IMR-90 (cell line): ENCODE data around the gene ARHGAP10. TPM values are rescaled to one million over a fixed set of nuclear protein-coding genes. Genes with fewer than 3 reads are reported as not detected.

ENCODE experiments used
- ATAC-seq: fragments of 200-7000 bp; cut with Tn5 transposase; 2 replicates; pipeline ENCODE4 v1.9.1; 2020; ENCODE audit warnings: low read depth, mild to moderate bottlenecking, moderate library complexity
- BruUV-seq: library from RNA; stranded (reverse); fragments of 400-500 nt; replicated peaks from 2 replicates; lab custom pipeline; 2021; lab: Mats Ljungman, UMichigan
- CTCF ChIA-PET: fragments of 300-600 bp; formaldehyde crosslinking; extraction: SDS; loops from one replicate; lab custom pipeline; 2021; ENCODE audit warnings: antibody characterized with exemption; lab: Yijun Ruan, JAX
- POLR2A ChIA-PET: fragments of 300-600 bp; sonication (Branson Sonifier 250); formaldehyde crosslinking; loops from one replicate; lab custom pipeline; 2022; ENCODE audit warnings: antibody characterized with exemption; ENCODE audit not compliant: unreplicated experiment; lab: Charles Lee
- DNase-seq: peaks from one replicate; pipeline ENCODE4 v3.0.0; 2013
- H2AFZ ChIP-seq: replicated peaks from 2 replicates; pipeline ENCODE3; 2013; ENCODE audit warnings: low read length, mild to moderate bottlenecking; ENCODE audit not compliant: poor library complexity
- H2AK5ac ChIP-seq: 2 replicates; pipeline ENCODE4 v1.6.1; 2013; ENCODE audit warnings: low read depth, low read length, inconsistent platforms
- H2AK9ac ChIP-seq: replicated peaks from 2 replicates; pipeline ENCODE3; 2013; ENCODE audit warnings: mild to moderate bottlenecking, low read depth, low read length, moderate library complexity; ENCODE audit not compliant: poor library complexity
- H2BK120ac ChIP-seq: 2 replicates; pipeline ENCODE4 v1.6.1; 2013; ENCODE audit warnings: low read depth, low read length, inconsistent platforms
- H2BK15ac ChIP-seq: 3 replicates; pipeline ENCODE4 v1.6.1; 2013; ENCODE audit warnings: low read depth, low read length, inconsistent platforms
- H2BK20ac ChIP-seq: 2 replicates; pipeline ENCODE4 v1.6.1; 2013; ENCODE audit warnings: low read depth, mild to moderate bottlenecking, inconsistent platforms, low read length, moderate library complexity
- H2BK5ac ChIP-seq: 2 replicates; pipeline ENCODE4 v1.6.1; 2013; ENCODE audit warnings: mild to moderate bottlenecking, low read depth, low read length, inconsistent platforms; ENCODE audit not compliant: poor library complexity, severe bottlenecking
- H3K14ac ChIP-seq: replicated peaks from 2 replicates; pipeline ENCODE4 v1.6.1; 2013; ENCODE audit warnings: low read depth, low read length, inconsistent platforms
- H3K18ac ChIP-seq: 2 replicates; pipeline ENCODE4 v1.6.1; 2013; ENCODE audit warnings: low read depth, low read length, control low read depth
- H3K23ac ChIP-seq: 2 replicates; pipeline ENCODE4 v1.6.1; 2013; ENCODE audit warnings: low read depth, low read length, inconsistent platforms
- H3K27ac ChIP-seq: 2 replicates; pipeline ENCODE4 v1.5.1; 2013; ENCODE audit warnings: mild to moderate bottlenecking, control low read depth, low read length; ENCODE audit not compliant: insufficient read depth
- H3K27me3 ChIP-seq: 2 replicates; pipeline ENCODE4 v1.6.1; 2013; ENCODE audit warnings: low read length; ENCODE audit not compliant: control insufficient read depth, insufficient read depth
- H3K36me3 ChIP-seq: 2 replicates; pipeline ENCODE4 v1.6.1; 2013; ENCODE audit warnings: low read length, mixed read lengths; ENCODE audit not compliant: control insufficient read depth, insufficient read depth
- H3K4ac ChIP-seq: 2 replicates; pipeline ENCODE4 v1.6.1; 2013; ENCODE audit warnings: low read depth, low read length, inconsistent platforms
- H3K4me1 ChIP-seq: 2 replicates; pipeline ENCODE4 v1.6.1; 2013; ENCODE audit warnings: low read length, mixed read lengths; ENCODE audit not compliant: control insufficient read depth, insufficient read depth
- H3K4me2 ChIP-seq: 2 replicates; pipeline ENCODE4 v1.6.1; 2013; ENCODE audit warnings: low read depth, mild to moderate bottlenecking, control low read depth, low read length, moderate library complexity
- H3K4me3 ChIP-seq: 2 replicates; pipeline ENCODE4 v1.5.1; 2013; ENCODE audit warnings: low read depth, mild to moderate bottlenecking, control low read depth, low read length, moderate library complexity; ENCODE audit not compliant: insufficient read depth
- H3K56ac ChIP-seq: 2 replicates; pipeline ENCODE4 v1.6.1; 2013; ENCODE audit warnings: low read length, inconsistent platforms; ENCODE audit not compliant: insufficient read depth; ENCODE audit errors: extremely low read depth
- H3K79me1 ChIP-seq, 2 experiments: 2 replicates each; pipeline ENCODE4 v1.6.1; 2013; ENCODE audit warnings: low read length in 2 of 2, inconsistent platforms in 1 of 2, low read depth in 1 of 2
- H3K9ac ChIP-seq: 2 replicates; pipeline ENCODE4 v1.6.1; 2013; ENCODE audit warnings: low read depth, low read length, control low read depth
- H3K9me1 ChIP-seq: 2 replicates; pipeline ENCODE4 v1.6.1; 2013; ENCODE audit warnings: low read length, inconsistent platforms; ENCODE audit not compliant: insufficient read depth
- H3K9me3 ChIP-seq: 2 replicates; pipeline ENCODE4 v1.6.1; 2013; ENCODE audit warnings: low read length; ENCODE audit not compliant: control insufficient read depth, insufficient read depth
- H4K20me1 ChIP-seq: 2 replicates; pipeline ENCODE4 v1.6.1; 2013; ENCODE audit warnings: low read length, inconsistent platforms; ENCODE audit not compliant: insufficient read depth
- H4K5ac ChIP-seq: 2 replicates; pipeline ENCODE4 v1.6.1; 2013; ENCODE audit warnings: mild to moderate bottlenecking, low read depth, low read length, control low read depth
- H4K8ac ChIP-seq, 2 experiments: 2 replicates each; pipeline ENCODE4 v1.6.1; 2013; ENCODE audit warnings: low read depth in 2 of 2, low read length in 2 of 2, control low read depth in 1 of 2, inconsistent platforms in 1 of 2
- H4K91ac ChIP-seq: 2 replicates; pipeline ENCODE4 v1.6.1; 2013; ENCODE audit warnings: low read depth, low read length, inconsistent platforms; ENCODE audit not compliant: insufficient read depth
- MAZ ChIP-seq: IDR thresholded peaks from 2 replicates; pipeline ENCODE4 v1.6.1; 2012; ENCODE audit warnings: low read depth, mild to moderate bottlenecking, low read length, improper control_type of control experiment, moderate library complexity, borderline replicate concordance
- RFX5 ChIP-seq: IDR thresholded peaks from 2 replicates; pipeline ENCODE4 v1.8.0; 2012; ENCODE audit warnings: low read depth, mild to moderate bottlenecking, low read length, moderate library complexity
- WGBS, 2 experiments: methylation state at CpG; one replicate each; pipeline versions ENCODE4 v1.1.5 to v1.1.7; 2013; ENCODE audit warnings: missing lambda C conversion rate in 2 of 2; ENCODE audit not compliant: insufficient read length in 1 of 2; ENCODE audit errors: extremely low coverage in 2 of 2; 5-methylcytosine and 5-hydroxymethylcytosine counted together
- dilution Hi-C: fragments of 300-500 bp; cut with HindIII; formaldehyde crosslinking; loops from one replicate; pipeline ENCODE4 v1.14.3; 2018; ENCODE audit warnings: low sequenced_read_pairs; ENCODE audit not compliant: unreplicated experiment
- in situ Hi-C: fragments of 300-500 bp; cut with MboI; formaldehyde crosslinking; loops from 3 replicates; pipeline ENCODE4 v1.14.3; 2019; ENCODE audit warnings: low sequenced_read_pairs, inconsistent platforms, mixed read lengths
- intact Hi-C: fragments of 100-400 bp; cut with micrococcal nuclease; formaldehyde crosslinking; loops from 2 replicates; pipeline ENCODE4 v1.10.0; 2022
- polyA plus RNA-seq, 3 experiments: library from polyadenylated mRNA; depleted of rRNA; stranded (reverse); fragments of >200 nt; gene quantifications; 2 replicates each; pipeline ENCODE4 v1.2.3, GENCODE V29; 2012; ENCODE audit warnings: low replicate concordance in 1 of 3
- total RNA-seq: library from RNA; depleted of rRNA; stranded (reverse); fragments of >200 nt; gene quantifications from 2 replicates; pipeline ENCODE4 v1.2.3, GENCODE V29; 2012
- TF ChIP-seq, protein P1 (sequence below): fragments of 150-350 bp; IDR thresholded peaks from 2 replicates; pipeline ENCODE4 v1.6.1; 2017; ENCODE audit warnings: mild to moderate bottlenecking, antibody characterized with exemption, low read length, low read depth
- TF ChIP-seq, protein P2 (sequence below): conservative IDR thresholded peaks from 2 replicates; pipeline ENCODE4 v1.5.1; 2012; ENCODE audit warnings: mild to moderate bottlenecking, low read depth, low read length, improper control_type of control experiment

Gene ARHGAP10
- total and polyA plus RNA-seq, 2 of the 4 experiments (the other 2 are of a cell fraction): 27.1 to 29.4 TPM

DNA sequence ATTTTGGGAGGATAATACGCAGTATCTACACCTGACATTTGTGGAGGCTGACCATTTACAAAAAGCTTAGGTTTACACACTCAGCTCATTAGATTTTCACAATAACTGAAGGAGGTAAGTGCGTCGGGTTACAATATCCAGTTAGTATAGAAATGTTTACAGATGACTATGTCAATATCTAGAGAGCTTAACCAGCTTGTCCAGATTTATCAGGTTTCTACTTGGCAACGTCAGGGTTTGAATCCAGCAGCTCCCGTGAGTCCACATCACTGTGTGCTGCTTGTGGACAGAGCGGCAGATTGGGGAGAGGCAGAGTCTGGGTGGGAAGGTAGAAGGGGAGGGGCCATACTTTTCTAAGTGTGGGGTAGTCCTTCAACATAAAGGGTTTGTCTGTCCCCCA, 28.3 kb downstream of the ARHGAP10 start:
- Histone ChIP-seq H2AK5ac (peak overlapping the region; percentile 43; the same call in 1 of the 2 replicates), H2AFZ (no peak overlapping the region), H4K8ac (no peak overlapping the region), H3K4me1 (peaks cover 15% of the 10 kb centered on the region), H3K4me3 (no peak overlapping the region), H4K20me1 (peaks cover 16% of the 10 kb centered on the region), H3K27me3 (no peaks in the 10 kb centered on the region), H3K36me3 (no peaks in the 10 kb centered on the region; the same call in 1 of the 2 replicates), H3K18ac (no peak overlapping the region), H3K23ac (no peak overlapping the region), H2BK120ac (no peak overlapping the region), H4K5ac (no peak overlapping the region), H3K4ac (no peak overlapping the region), H3K56ac (no peak overlapping the region), H2BK20ac (no peak overlapping the region), H3K9me3 (no peaks in the 10 kb centered on the region), H3K9me1 (peaks cover 15% of the 10 kb centered on the region), H3K14ac (no peak overlapping the region), H3K9ac (no peak overlapping the region), H2AK9ac (no peak overlapping the region), H2BK15ac (no peak overlapping the region), H4K91ac (no peak overlapping the region), H3K79me1 (peaks cover 33 to 69% of the 10 kb centered on the region in 2 experiments), H3K4me2 (no peak overlapping the region), H3K27ac (no peak overlapping the region), H2BK5ac (no peak overlapping the region)
- no peak for ATAC-seq
- dilution Hi-C loops: no loop called here
- TF ChIP-seq, protein P1, sequence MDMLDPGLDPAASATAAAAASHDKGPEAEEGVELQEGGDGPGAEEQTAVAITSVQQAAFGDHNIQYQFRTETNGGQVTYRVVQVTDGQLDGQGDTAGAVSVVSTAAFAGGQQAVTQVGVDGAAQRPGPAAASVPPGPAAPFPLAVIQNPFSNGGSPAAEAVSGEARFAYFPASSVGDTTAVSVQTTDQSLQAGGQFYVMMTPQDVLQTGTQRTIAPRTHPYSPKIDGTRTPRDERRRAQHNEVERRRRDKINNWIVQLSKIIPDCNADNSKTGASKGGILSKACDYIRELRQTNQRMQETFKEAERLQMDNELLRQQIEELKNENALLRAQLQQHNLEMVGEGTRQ: no peak
- TF ChIP-seq MAZ: no peak
- no peak for TF ChIP-seq RFX5
- TF ChIP-seq, protein P2, sequence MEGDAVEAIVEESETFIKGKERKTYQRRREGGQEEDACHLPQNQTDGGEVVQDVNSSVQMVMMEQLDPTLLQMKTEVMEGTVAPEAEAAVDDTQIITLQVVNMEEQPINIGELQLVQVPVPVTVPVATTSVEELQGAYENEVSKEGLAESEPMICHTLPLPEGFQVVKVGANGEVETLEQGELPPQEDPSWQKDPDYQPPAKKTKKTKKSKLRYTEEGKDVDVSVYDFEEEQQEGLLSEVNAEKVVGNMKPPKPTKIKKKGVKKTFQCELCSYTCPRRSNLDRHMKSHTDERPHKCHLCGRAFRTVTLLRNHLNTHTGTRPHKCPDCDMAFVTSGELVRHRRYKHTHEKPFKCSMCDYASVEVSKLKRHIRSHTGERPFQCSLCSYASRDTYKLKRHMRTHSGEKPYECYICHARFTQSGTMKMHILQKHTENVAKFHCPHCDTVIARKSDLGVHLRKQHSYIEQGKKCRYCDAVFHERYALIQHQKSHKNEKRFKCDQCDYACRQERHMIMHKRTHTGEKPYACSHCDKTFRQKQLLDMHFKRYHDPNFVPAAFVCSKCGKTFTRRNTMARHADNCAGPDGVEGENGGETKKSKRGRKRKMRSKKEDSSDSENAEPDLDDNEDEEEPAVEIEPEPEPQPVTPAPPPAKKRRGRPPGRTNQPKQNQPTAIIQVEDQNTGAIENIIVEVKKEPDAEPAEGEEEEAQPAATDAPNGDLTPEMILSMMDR: no peak
- BruUV-seq: no TSS peak
- in situ Hi-C loops: no loop called here
- no CpG with 5 or more reads among the region's 6 CpGs for WGBS, 2 experiments
- ChIA-PET POLR2A (no interaction called here), CTCF (no interaction called here)
- intact Hi-C loops: no loop called here
- DNase-seq: no peak
